HEK293T (cell line): ENCODE results near the gene C2CD2.

Source experiments
- CTCF ChIA-PET: fragments of 350-600 bp; formaldehyde crosslinking; extraction: SDS; loops from one replicate; lab custom pipeline; 2021; ENCODE audit warnings: antibody characterized with exemption, inconsistent platforms; lab: Yijun Ruan, JAX
- POLR2A ChIA-PET: fragments of 350-600 bp; formaldehyde crosslinking; extraction: SDS; loops from one replicate; lab custom pipeline; 2020; ENCODE audit warnings: antibody characterized with exemption, inconsistent platforms; lab: Yijun Ruan, JAX
- DNase-seq: peaks from one replicate; pipeline ENCODE4 v3.0.0; 2012; ENCODE audit warnings: mixed read lengths; ENCODE audit errors: extremely low spot score
- ARNT ChIP-seq: fragments of 450-650 bp; IDR thresholded peaks from 2 replicates; pipeline ENCODE4 v1.6.1; 2017; ENCODE audit warnings: mild to moderate bottlenecking
- BHLHE40 ChIP-seq: fragments of 450-650 bp; IDR thresholded peaks from 2 replicates; pipeline ENCODE4 v1.6.1; 2016; ENCODE audit warnings: mild to moderate bottlenecking, moderate library complexity, borderline replicate concordance
- CTBP1 ChIP-seq: fragments of 450-650 bp; IDR thresholded peaks from 2 replicates; pipeline ENCODE4 v1.6.1; 2016; ENCODE audit warnings: borderline replicate concordance
- ELF4 ChIP-seq: fragments of 450-650 bp; IDR thresholded peaks from 2 replicates; pipeline ENCODE4 v1.6.1; 2017; ENCODE audit warnings: antibody characterized with exemption
- FOXA1 ChIP-seq: fragments of 450-650 bp; IDR thresholded peaks from 2 replicates; pipeline ENCODE4 v1.6.1; 2016; ENCODE audit warnings: mild to moderate bottlenecking
- FOXK2 ChIP-seq: fragments of 450-650 bp; IDR thresholded peaks from 2 replicates; pipeline ENCODE4 v1.6.1; 2016; ENCODE audit warnings: mild to moderate bottlenecking
- FOXM1 ChIP-seq: fragments of 450-650 bp; IDR thresholded peaks from 2 replicates; pipeline ENCODE4 v1.6.1; 2017; ENCODE audit warnings: mild to moderate bottlenecking, borderline replicate concordance
- HDGF ChIP-seq: fragments of 450-650 bp; IDR thresholded peaks from 2 replicates; pipeline ENCODE4 v1.6.1; 2017; ENCODE audit warnings: antibody characterized with exemption, borderline replicate concordance
- L3MBTL2 ChIP-seq: fragments of 450-650 bp; conservative IDR thresholded peaks from 2 replicates; pipeline ENCODE4 v1.6.1; 2016; ENCODE audit warnings: mild to moderate bottlenecking
- LEF1 ChIP-seq: fragments of 450-650 bp; IDR thresholded peaks from 2 replicates; pipeline ENCODE4 v1.6.1; 2017; ENCODE audit warnings: mild to moderate bottlenecking, borderline replicate concordance
- NFRKB ChIP-seq: fragments of 450-650 bp; IDR thresholded peaks from 2 replicates; pipeline ENCODE4 v1.6.1; 2016; ENCODE audit warnings: mild to moderate bottlenecking, moderate library complexity
- PKNOX1 ChIP-seq: fragments of 450-650 bp; IDR thresholded peaks from 2 replicates; pipeline ENCODE4 v1.6.1; 2016
- SP1 ChIP-seq: fragments of 450-650 bp; IDR thresholded peaks from 2 replicates; pipeline ENCODE4 v1.6.1; 2017
- SUZ12 ChIP-seq: fragments of 450-650 bp; IDR thresholded peaks from 2 replicates; pipeline ENCODE4 v1.6.1; 2016; ENCODE audit warnings: mild to moderate bottlenecking
- TARDBP ChIP-seq: fragments of 450-650 bp; IDR thresholded peaks from 2 replicates; pipeline ENCODE4 v1.6.1; 2016
- ZNF384 ChIP-seq: fragments of 450-650 bp; IDR thresholded peaks from 2 replicates; pipeline ENCODE4 v1.6.1; 2016

Gene C2CD2

GRCh38 chr21:41933313-41934079 is 20.3 kb downstream of the C2CD2 start:
- CTCF ChIA-PET: no interaction called here
- TF ChIP-seq TARDBP (no peak), SUZ12 (no peak), SP1 (no peak), FOXK2 (no peak), ELF4 (no peak), CTBP1 (no peak)
- no peak for DNase-seq
- POLR2A ChIA-PET: no interaction called here

GRCh38 chr21:41932576-41933312 is 21.1 kb downstream of the C2CD2 start:
- no peak for DNase-seq
- CTCF ChIA-PET: no interaction called here
- POLR2A ChIA-PET: no interaction called here
- no peak for TF ChIP-seq ARNT
- no peak for TF ChIP-seq HDGF
- no peak for TF ChIP-seq PKNOX1
- no peak for TF ChIP-seq FOXA1
- no peak for TF ChIP-seq TARDBP
- TF ChIP-seq L3MBTL2: no peak
- TF ChIP-seq BHLHE40: no peak
- TF ChIP-seq CTBP1: no peak
- TF ChIP-seq SUZ12: no peak
- TF ChIP-seq FOXM1: no peak
- TF ChIP-seq ELF4: no peak
- no peak for TF ChIP-seq SP1
- no peak for TF ChIP-seq LEF1
- no peak for TF ChIP-seq NFRKB
- TF ChIP-seq ZNF384: no peak
- TF ChIP-seq FOXK2: no peak

- DNase-seq: no peak
- TF ChIP-seq NFRKB: no peak
- TF ChIP-seq SUZ12: no peak
- no peak for TF ChIP-seq PKNOX1
- no peak for TF ChIP-seq L3MBTL2
- no peak for TF ChIP-seq ARNT
- TF ChIP-seq SP1: no peak
- no peak for TF ChIP-seq LEF1
- TF ChIP-seq HDGF: no peak
- no peak for TF ChIP-seq FOXK2
- no peak for TF ChIP-seq CTBP1
- no peak for TF ChIP-seq ELF4
- TF ChIP-seq FOXM1: no peak
- TF ChIP-seq TARDBP: no peak
- TF ChIP-seq ZNF384: no peak
- TF ChIP-seq FOXA1: no peak
- TF ChIP-seq BHLHE40: no peak
- POLR2A ChIA-PET: no interaction called here
- CTCF ChIA-PET: no interaction called here
Observed at GRCh38 chr21:41932191-41932575, 21.6 kb downstream of the C2CD2 start.

- no peak for DNase-seq
- no peak for TF ChIP-seq CTBP1
- TF ChIP-seq L3MBTL2: no peak
- TF ChIP-seq FOXA1: no peak
- no peak for TF ChIP-seq PKNOX1
- TF ChIP-seq SP1: no peak
- no peak for TF ChIP-seq LEF1
- no peak for TF ChIP-seq FOXK2
- no peak for TF ChIP-seq BHLHE40
- no peak for TF ChIP-seq NFRKB
- TF ChIP-seq ZNF384: no peak
- no peak for TF ChIP-seq ARNT
- no peak for TF ChIP-seq ELF4
- TF ChIP-seq TARDBP: no peak
- CTCF ChIA-PET: no interaction called here
- POLR2A ChIA-PET: no interaction called here
Observed at GRCh38 chr21:41931041-41931451, 22.8 kb downstream of the C2CD2 start.

- POLR2A ChIA-PET: no interaction called here
- CTCF ChIA-PET: no interaction called here
- no peak for DNase-seq
- TF ChIP-seq L3MBTL2 (no peak), FOXK2 (no peak), HDGF (no peak), LEF1 (no peak)
Observed at GRCh38 chr21:41929248-41929647, 24.6 kb downstream of the C2CD2 start.

- no peak for DNase-seq
- TF ChIP-seq HDGF (no peak), FOXA1 (no peak), BHLHE40 (no peak), TARDBP (no peak), NFRKB (no peak), ARNT (no peak), LEF1 (no peak), PKNOX1 (no peak), SP1 (no peak)
- CTCF ChIA-PET: interaction anchor here (0.7 kb wide), 1 partner anchor 95 kb away, joined by 4 read pairs; no protein-coding TSS in a partner anchor
- POLR2A ChIA-PET: no interaction called here
Observed at GRCh38 chr21:41928621-41929220, 25.1 kb downstream of the C2CD2 start.
